ENCODE data around the gene MAPK8. TPM values are rescaled to one million over a fixed set of nuclear protein-coding genes. Genes with fewer than 3 reads are reported as not detected.

Gene MAPK8
- polyA plus RNA-seq, 1 experiment = 31.2 TPM

DNA sequence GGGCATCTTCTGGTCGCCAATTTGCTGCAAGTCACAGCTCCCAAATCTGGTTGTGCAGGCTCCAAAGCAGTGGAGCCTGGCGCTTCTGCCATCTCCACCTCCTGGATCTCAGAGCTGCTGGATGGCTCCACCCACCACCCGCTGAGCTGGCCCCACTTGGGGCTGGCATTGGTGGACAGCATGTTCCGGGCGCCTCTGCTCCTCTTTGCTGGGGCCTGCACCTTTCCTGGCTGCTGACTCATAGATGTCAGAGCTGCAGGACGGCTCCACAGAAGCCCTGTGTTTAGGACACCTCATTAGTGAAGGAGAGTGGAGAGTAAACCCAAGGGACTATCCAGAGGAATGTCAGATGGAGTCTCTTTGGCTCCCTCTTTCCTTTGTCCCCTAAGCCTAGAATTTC lies 27.4 kb downstream of the MAPK8 start:
- TF ChIP-seq, protein P1, sequence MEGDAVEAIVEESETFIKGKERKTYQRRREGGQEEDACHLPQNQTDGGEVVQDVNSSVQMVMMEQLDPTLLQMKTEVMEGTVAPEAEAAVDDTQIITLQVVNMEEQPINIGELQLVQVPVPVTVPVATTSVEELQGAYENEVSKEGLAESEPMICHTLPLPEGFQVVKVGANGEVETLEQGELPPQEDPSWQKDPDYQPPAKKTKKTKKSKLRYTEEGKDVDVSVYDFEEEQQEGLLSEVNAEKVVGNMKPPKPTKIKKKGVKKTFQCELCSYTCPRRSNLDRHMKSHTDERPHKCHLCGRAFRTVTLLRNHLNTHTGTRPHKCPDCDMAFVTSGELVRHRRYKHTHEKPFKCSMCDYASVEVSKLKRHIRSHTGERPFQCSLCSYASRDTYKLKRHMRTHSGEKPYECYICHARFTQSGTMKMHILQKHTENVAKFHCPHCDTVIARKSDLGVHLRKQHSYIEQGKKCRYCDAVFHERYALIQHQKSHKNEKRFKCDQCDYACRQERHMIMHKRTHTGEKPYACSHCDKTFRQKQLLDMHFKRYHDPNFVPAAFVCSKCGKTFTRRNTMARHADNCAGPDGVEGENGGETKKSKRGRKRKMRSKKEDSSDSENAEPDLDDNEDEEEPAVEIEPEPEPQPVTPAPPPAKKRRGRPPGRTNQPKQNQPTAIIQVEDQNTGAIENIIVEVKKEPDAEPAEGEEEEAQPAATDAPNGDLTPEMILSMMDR (IDR thresholded peaks at IDR 0.05; ENCODE audit: insufficient read depth, low read depth, low read length) = no peak
- H3K36me3 ChIP-seq (ENCODE audit: control insufficient read depth, insufficient read depth, low read length) = no peaks in the 10 kb centered on the region
- POLR2A ChIA-PET = no interaction called here
- no peak for DNase-seq (ENCODE audit: low read depth)
- H3K4me3 ChIP-seq (ENCODE audit: low read depth, low read length) = no peak overlapping the region
- CTCF ChIA-PET = interaction anchor here (3.9 kb wide), 1 partner anchor 8 kb away, joined by 11 read pairs; no protein-coding TSS in a partner anchor
- H3K27me3 ChIP-seq (ENCODE audit: control insufficient read depth, insufficient read depth, low read length) = no peaks in the 10 kb centered on the region

DNA sequence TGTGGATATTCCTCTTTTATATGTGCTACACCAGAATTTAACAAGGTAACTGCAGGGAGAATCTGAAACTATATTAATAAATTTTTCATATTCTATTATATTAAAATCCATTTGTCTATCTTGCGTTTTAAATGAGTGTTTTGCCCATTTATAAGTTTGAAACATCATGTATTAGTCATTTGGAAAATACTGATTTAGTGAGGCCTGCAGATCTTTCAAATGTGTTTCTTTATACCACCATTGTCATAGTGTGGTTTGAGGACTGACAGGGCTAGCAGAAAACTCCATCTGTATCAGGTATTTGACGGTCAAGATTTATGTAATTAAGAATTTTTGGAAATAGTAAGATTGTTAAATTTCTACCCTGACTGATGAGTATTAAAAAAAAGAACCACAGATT lies 29.3 kb downstream of the MAPK8 start:
- Histone ChIP-seq H3K36me3 (ENCODE audit: control insufficient read depth, insufficient read depth, low read length) (no peaks in the 10 kb centered on the region), H3K4me3 (ENCODE audit: low read depth, low read length) (no peak overlapping the region), H3K27me3 (ENCODE audit: control insufficient read depth, insufficient read depth, low read length) (no peaks in the 10 kb centered on the region)
- POLR2A ChIA-PET = no interaction called here
- TF ChIP-seq, protein P1 (IDR thresholded peaks at IDR 0.05; ENCODE audit: insufficient read depth, low read depth, low read length) = no peak
- DNase-seq (ENCODE audit: low read depth) = no peak
- CTCF ChIA-PET = no interaction called here

DNA sequence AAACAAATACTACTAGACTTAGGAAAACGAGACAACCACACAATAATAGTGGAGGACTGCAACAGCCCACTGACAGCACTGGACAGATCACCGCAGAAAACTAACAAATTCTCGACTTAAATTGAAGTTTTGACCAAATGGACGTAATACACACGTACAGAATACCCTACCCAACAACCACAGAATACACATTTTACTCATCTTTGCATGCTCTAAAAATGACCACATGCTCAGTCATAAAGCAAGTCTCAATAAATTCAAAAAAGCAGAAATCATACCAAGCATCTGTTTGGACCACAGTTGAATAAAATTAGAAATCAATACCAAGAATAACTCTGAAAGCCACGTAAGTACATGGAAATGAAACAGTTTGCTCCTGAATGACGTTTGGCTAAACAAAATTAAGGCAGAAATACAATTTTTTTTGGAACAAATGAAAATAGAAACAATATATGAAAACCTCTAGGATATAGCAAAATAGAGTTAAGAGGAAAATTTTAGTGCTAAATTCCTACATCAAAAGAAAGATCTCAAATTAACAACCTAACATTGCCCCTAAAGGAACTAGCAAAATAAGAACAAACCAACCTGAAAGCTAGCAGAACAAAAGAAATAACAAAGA lies 30.6 kb downstream of the MAPK8 start:
- CTCF ChIA-PET = no interaction called here
- POLR2A ChIA-PET = no interaction called here
- no peak for DNase-seq (ENCODE audit: low read depth)
- TF ChIP-seq, protein P1 (IDR thresholded peaks at IDR 0.05; ENCODE audit: insufficient read depth, low read depth, low read length) = no peak
- Histone ChIP-seq H3K4me3 (ENCODE audit: low read depth, low read length) (no peak overlapping the region), H3K36me3 (ENCODE audit: control insufficient read depth, insufficient read depth, low read length) (no peaks in the 10 kb centered on the region), H3K27me3 (ENCODE audit: control insufficient read depth, insufficient read depth, low read length) (no peaks in the 10 kb centered on the region)

DNA sequence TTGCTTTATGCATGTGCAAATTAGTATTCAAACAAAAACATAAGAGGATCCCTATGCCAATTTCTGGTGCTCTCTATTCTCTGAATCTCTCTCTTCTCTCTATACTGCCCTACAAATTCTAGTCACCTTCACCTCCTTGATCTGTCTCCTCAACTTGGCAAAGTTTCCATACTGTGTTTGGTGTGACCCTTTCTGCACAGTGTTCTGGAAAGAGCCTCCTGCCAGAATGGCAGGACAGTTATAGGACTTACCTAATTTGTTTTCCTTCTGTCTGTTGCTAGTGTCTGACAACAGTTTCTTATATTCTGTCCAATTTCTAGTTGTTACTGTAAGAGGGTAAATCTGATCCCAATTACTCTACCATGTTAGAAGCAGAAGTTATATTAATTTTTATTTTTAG lies 34.3 kb downstream of the MAPK8 start:
- Histone ChIP-seq H3K27me3 (ENCODE audit: control insufficient read depth, insufficient read depth, low read length) (no peaks in the 10 kb centered on the region), H3K36me3 (ENCODE audit: control insufficient read depth, insufficient read depth, low read length) (no peaks in the 10 kb centered on the region), H3K4me3 (ENCODE audit: low read depth, low read length) (no peak overlapping the region)
- no peak for DNase-seq (ENCODE audit: low read depth)
- ChIA-PET CTCF (interaction anchor here (2.0 kb wide), 1 partner anchor 9 kb away, joined by 11 read pairs; no protein-coding TSS in a partner anchor), POLR2A (no interaction called here)
- TF ChIP-seq, protein P1 (IDR thresholded peaks at IDR 0.05; ENCODE audit: insufficient read depth, low read depth, low read length) = no peak

DNA sequence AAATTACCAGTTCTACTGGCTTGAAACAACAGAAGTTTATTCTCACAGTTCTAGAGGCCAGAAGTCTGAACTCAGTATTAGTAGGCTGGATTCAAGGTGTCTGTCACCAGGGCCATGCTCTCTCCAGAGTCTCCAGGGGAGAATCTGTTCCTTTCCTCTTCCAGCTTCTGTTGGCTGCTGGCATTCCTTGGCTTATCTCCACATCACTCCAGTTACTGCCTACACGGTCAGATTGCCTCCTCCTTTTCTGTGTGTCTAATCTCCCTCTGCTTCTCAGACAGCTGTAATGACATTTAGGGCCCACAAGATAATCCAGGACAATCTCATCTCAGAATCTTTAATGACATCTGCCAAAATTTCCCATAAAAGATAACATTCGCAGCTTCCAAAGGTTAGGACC lies 36.6 kb downstream of the MAPK8 start:
- Histone ChIP-seq H3K36me3 (ENCODE audit: control insufficient read depth, insufficient read depth, low read length) (no peaks in the 10 kb centered on the region), H3K4me3 (ENCODE audit: low read depth, low read length) (no peak overlapping the region), H3K27me3 (ENCODE audit: control insufficient read depth, insufficient read depth, low read length) (no peaks in the 10 kb centered on the region)
- no peak for DNase-seq (ENCODE audit: low read depth)
- TF ChIP-seq, protein P1 (IDR thresholded peaks at IDR 0.05; ENCODE audit: insufficient read depth, low read depth, low read length) = no peak
- CTCF ChIA-PET = interaction anchor here (1.1 kb wide), 1 partner anchor 315 kb away, joined by 3 read pairs; no protein-coding TSS in a partner anchor
- POLR2A ChIA-PET = no interaction called here

All from BJ (cell line).